Esophagus squamous epithelium (tissue), 5 donors: Measurements from ENCODE around the gene LIF. TPM values are rescaled to one million over a fixed set of nuclear protein-coding genes. Genes with fewer than 3 reads are reported as not detected.

Experiments used
- DNase-seq: peaks from one replicate; lab custom pipeline; 2025; lab: John Stamatoyannopoulos, UW
- H3K27ac ChIP-seq, 4 donors: fragments of 200-600 bp; sonication (generic); one replicate each; pipeline ENCODE4 v1.5.1; 2016 to 2019; ENCODE audit warnings: mild to moderate bottlenecking in 1 of 4
- H3K27me3 ChIP-seq, 4 donors: fragments of 200-600 bp; sonication (generic); 1 replicate in 3 of 4; 2 replicates in 1 of 4; pipeline versions ENCODE4 v1.5.1 to v1.6.0; 2017 to 2021; ENCODE audit warnings: antibody characterized with exemption in 1 of 4
- H3K36me3 ChIP-seq, 3 donors: fragments of 200-600 bp; sonication (generic); one replicate each; pipeline ENCODE4 v1.5.1; 2016 to 2019
- H3K4me1 ChIP-seq, 3 donors: fragments of 200-600 bp; sonication (generic); one replicate each; pipeline ENCODE4 v1.5.1; 2017 to 2019
- H3K4me3 ChIP-seq, 4 donors: fragments of 200-600 bp; sonication (generic); 1 replicate in 3 of 4; 2 replicates in 1 of 4; pipeline ENCODE4 v1.5.1; 2016 to 2019; ENCODE audit warnings: mild to moderate bottlenecking in 2 of 4, moderate library complexity in 1 of 4
- H3K9me3 ChIP-seq, 3 donors: fragments of 200-600 bp; sonication (generic); one replicate each; pipeline ENCODE4 v1.5.1; 2016 to 2019
- POLR2A ChIP-seq, 4 donors: fragments of 450-650 bp; IDR thresholded peaks; one replicate each; pipeline ENCODE4 v1.6.1; 2017; ENCODE audit warnings: antibody characterized with exemption in 4 of 4, mild to moderate bottlenecking in 4 of 4, moderate library complexity in 3 of 4
- WGBS, 2 donors: methylation state at CpG; one replicate each; pipeline ENCODE4 v1.1.5; 2018; 5-methylcytosine and 5-hydroxymethylcytosine counted together
- intact Hi-C: fragments of 100-400 bp; cut with DNase I; formaldehyde crosslinking; loops from one replicate; pipeline ENCODE4 v1.15.0; 2022
- total RNA-seq, 4 donors: library from RNA; depleted of rRNA; stranded (reverse); fragments of >200 nt; gene quantifications; one replicate each; pipeline ENCODE4 v1.1.0, GENCODE V29; 2016
- TF ChIP-seq, protein P1 (sequence below), 6 experiments: fragments of 450-650 bp in 4 of 6; fragments of 200-600 bp in 2 of 6; sonication (generic) in 2 of 6; IDR thresholded peaks; one replicate each; pipeline ENCODE4 v1.5.1; 2016 to 2019; ENCODE audit warnings: antibody characterized with exemption in 6 of 6, mild to moderate bottlenecking in 4 of 6, moderate library complexity in 4 of 6
- donor health status: DM: yes; HTN: yes; CAD: no.

LIF gene
- total RNA-seq, 4 donors from 2014 or later = 0.08 to 0.76 (median 0.10) TPM

GRCh38 chr22:30289980-30290313 lies 43.4 kb upstream of the LIF start:
- no peak for DNase-seq
- WGBS, 2 donors = 6% methylated on average over 11 of the region's 12 CpGs; no CpG with 5 or more reads in 1 of the 2 donors
- peaks cover 54 to 84% (median 56%) of the 10 kb centered on the region in 3 donors for H3K4me1 ChIP-seq
- H3K36me3 ChIP-seq = peaks cover 28 to 59% (median 33%) of the 10 kb centered on the region in 3 donors
- TF ChIP-seq, protein P1, sequence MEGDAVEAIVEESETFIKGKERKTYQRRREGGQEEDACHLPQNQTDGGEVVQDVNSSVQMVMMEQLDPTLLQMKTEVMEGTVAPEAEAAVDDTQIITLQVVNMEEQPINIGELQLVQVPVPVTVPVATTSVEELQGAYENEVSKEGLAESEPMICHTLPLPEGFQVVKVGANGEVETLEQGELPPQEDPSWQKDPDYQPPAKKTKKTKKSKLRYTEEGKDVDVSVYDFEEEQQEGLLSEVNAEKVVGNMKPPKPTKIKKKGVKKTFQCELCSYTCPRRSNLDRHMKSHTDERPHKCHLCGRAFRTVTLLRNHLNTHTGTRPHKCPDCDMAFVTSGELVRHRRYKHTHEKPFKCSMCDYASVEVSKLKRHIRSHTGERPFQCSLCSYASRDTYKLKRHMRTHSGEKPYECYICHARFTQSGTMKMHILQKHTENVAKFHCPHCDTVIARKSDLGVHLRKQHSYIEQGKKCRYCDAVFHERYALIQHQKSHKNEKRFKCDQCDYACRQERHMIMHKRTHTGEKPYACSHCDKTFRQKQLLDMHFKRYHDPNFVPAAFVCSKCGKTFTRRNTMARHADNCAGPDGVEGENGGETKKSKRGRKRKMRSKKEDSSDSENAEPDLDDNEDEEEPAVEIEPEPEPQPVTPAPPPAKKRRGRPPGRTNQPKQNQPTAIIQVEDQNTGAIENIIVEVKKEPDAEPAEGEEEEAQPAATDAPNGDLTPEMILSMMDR (IDR thresholded peaks at IDR 0.05) = no peak
- no peak for TF ChIP-seq POLR2A (IDR thresholded peaks at IDR 0.05)
- peak overlapping the region; percentile 66 to 99 (median 82) for H3K4me3 ChIP-seq
- H3K27ac ChIP-seq = peak overlapping the region; percentile 96 to 99 (median 97)
- intact Hi-C loops = loop anchor here (5.0 kb wide), 2 partner anchors 37 to 97 kb away; partner anchors contain the start of genes RNF215 and TBC1D10A
- H3K27me3 ChIP-seq = no peaks in the 10 kb centered on the region
- H3K9me3 ChIP-seq = no peaks in the 10 kb centered on the region

DNA sequence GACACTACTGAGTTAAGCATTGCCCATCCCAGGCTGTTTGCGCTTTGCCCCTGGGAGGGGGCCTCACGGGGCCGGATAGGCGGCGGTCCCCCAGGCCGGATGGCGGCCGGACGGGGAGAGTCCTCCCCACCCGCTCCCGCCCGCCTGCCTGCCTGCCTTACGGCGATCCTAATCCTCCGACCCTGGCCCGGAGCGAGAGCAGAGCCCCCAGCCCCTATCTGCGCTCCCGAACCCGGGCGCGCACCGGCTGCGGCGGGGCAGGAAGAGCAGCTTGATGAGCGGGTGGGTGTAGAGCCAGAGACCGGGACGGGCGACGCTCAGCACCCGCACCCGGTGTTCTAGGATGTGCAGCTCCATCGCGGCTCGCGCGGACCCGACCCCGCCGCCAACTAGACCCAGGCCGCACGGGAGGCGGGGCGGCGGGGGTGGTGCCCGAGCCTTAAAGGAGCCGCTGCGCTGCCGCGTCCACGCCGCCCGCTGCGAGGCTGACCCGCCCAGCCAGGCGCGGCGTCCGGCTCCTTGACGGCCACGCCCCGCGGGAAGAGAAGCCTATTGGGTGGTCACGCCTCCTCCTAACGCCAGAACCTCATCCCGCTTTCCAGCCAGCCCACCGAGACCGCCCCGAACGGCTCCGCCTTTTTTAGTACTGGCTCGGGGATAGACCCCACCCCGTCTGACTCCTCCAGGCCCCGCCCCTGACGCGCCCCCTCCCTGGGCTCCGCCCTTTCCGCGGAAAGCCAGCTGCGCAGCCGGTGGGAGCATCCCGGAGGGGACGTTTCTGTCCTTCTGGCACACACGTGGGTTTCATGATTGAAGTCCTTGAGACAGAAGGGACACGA lies 42.8 kb upstream of the LIF start, which contains the start of gene CASTOR1:
Gene CASTOR1, minus strand, starts transcription at position 365 of the 839 bp plus-strand sequence. Its CDS starts 8 bp downstream, at position 357.
- WGBS, 2 donors = 0 to 7% methylated on average over 1 to 2 of the region's 85 CpGs
- peak in 3 of 4 donors; percentile 55 to 81 (median 77) for TF ChIP-seq POLR2A (IDR thresholded peaks at IDR 0.05)
- TF ChIP-seq, protein P1 (IDR thresholded peaks at IDR 0.05) = no peak
- Histone ChIP-seq H3K27ac (peak within 1 kb of the TSS; percentile 96 to 99 (median 97)), H3K4me1 (peaks cover 50 to 78% (median 56%) of the 10 kb centered on the region in 3 donors), H3K36me3 (peaks cover 28 to 59% (median 29%) of the 10 kb centered on the region in 3 donors), H3K27me3 (no peaks in the 10 kb centered on the region), H3K4me3 (peak within 1 kb of the TSS; percentile 66 to 99 (median 82)), H3K9me3 (no peaks in the 10 kb centered on the region)
- intact Hi-C loops = loop anchor here (5.0 kb wide), 2 partner anchors 38 to 98 kb away; partner anchors contain the start of genes RNF215 and TBC1D10A
- peak; percentile 82 for DNase-seq

- Histone ChIP-seq H3K36me3 (peaks cover 21 to 59% (median 25%) of the 10 kb centered on the region in 3 donors), H3K27ac (peak overlapping the region; percentile 96 to 99 (median 97)), H3K27me3 (no peaks in the 10 kb centered on the region), H3K4me1 (peaks cover 44 to 70% (median 53%) of the 10 kb centered on the region in 3 donors), H3K4me3 (peak overlapping the region; percentile 66 to 99 (median 82)), H3K9me3 (no peaks in the 10 kb centered on the region)
- no peak for DNase-seq
- WGBS, 2 donors = 4 to 9% methylated on average over 10 to 11 of the region's 27 CpGs
- no peak for TF ChIP-seq POLR2A (IDR thresholded peaks at IDR 0.05)
- TF ChIP-seq, protein P1 (IDR thresholded peaks at IDR 0.05) = no peak
- intact Hi-C loops = loop anchor here (5.0 kb wide), 2 partner anchors 39 to 99 kb away; partner anchors contain the start of genes RNF215 and TBC1D10A
Measured at GRCh38 chr22:30288419-30289140, 42.0 kb upstream of the LIF start.

- H3K4me3 ChIP-seq = peak overlapping the region; percentile 66 to 99 (median 82)
- H3K36me3 ChIP-seq = peaks cover 13 to 59% (median 18%) of the 10 kb centered on the region in 3 donors
- intact Hi-C loops = loop anchor here (5.0 kb wide), 2 partner anchors 39 to 99 kb away; partner anchors contain the start of genes RNF215 and TBC1D10A
- peak; percentile 51 for DNase-seq
- 10% methylated on average over 3 of the region's 5 CpGs; no CpG with 5 or more reads in 1 of the 2 donors for WGBS, 2 donors
- H3K9me3 ChIP-seq = no peaks in the 10 kb centered on the region
- no peaks in the 10 kb centered on the region for H3K27me3 ChIP-seq
- H3K4me1 ChIP-seq = peaks cover 39 to 63% (median 46%) of the 10 kb centered on the region in 3 donors
- H3K27ac ChIP-seq = peak overlapping the region; percentile 96 to 99 (median 97)
- TF ChIP-seq, protein P1 (IDR thresholded peaks at IDR 0.05) = peak; percentile 74 to 88 (median 85)
- TF ChIP-seq POLR2A (IDR thresholded peaks at IDR 0.05) = peak in 1 of 4 donors; percentile 55
Measured at GRCh38 chr22:30287648-30288418, 41.3 kb upstream of the LIF start.
